ENCODE data around the gene ZNF775.
"Not testable (repeated sequence)": the region's sequence is repeated elsewhere in the genome, so short reads cannot be mapped to it uniquely, and the experiment has no call there.

The ZNF775 gene

DNA sequence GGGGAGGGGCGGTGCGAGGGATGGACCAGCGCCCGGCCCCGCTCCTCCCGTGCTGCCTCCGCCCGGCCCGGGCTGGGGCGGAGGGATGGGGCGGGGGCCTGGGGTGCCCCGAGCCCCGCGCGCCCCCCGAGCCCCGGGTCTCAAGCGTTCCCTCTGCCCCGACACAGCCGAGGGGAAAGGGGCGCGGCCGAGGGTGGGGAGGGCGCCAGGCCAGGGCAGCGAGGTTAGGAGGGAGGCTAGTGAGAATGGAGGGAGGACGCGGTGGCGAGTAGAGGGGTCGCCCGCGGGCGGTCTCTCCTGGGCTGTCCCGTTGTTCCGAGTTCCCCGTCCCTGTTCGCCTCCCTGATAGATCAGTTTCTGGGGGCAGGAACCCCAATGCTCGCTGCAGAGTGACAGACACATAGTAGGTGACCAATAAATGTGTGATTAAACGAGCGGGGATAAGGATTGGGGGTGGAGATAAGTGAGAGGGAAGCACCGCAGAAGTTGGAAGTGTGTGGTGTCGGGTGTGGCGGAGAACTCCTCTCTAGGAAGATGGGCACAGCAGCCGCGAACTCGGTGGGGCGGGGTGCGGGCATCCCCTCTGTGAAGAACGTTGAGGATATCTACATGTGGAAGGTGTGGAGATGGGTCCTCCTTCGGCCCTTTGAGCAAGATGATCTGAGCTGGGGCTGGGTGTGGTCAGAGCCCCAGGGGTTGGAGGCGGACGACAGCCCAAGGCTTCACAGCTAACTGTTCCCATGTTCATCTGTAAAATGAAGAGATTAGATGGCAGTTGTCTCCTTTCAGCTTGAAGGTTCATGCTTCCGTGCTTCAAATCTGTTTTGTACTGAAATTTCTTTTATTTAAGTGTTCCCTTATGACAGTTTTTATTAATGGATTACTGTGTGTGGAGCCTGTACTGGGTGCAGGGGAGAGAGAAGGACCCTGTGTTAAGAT lies 580 bp downstream of the ZNF775 start:
- intact Hi-C loops (cut with DNase I) = loop anchor here (10.0 kb wide), 1 partner anchor 505 kb away; the partner anchor contains the start of gene ATP6V0E2
- peak in 3 of 10 donors; percentile 22 to 90 (median 25) for DNase-seq

GRCh38 chr7:150380463-150380862 lies 1.3 kb downstream of the ZNF775 start:
- intact Hi-C loops (cut with DNase I) = loop anchor here (10.0 kb wide), 1 partner anchor 506 kb away; the partner anchor contains the start of gene ATP6V0E2
- DNase-seq = peak in 2 of 10 donors; percentile 16 to 52

DNA sequence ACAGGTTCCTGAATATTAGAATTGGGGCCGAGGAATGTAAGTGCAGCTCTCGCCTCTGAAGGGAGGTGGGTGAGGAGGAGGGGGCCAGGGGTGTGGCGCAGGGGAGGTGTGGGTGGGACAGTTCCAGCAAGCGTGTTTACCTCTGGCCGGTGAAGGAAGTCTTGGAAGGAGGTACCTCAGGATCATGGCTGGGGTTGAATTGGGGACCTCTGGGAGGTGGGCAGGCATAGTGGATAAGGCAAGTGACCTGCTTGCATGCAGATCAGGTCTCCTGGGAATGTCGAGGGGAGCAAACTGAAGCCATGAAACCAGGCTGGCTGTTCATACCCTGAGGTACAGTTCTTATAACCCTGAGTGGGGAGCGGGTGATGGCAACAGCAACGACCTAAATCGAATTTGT lies 2.0 kb downstream of the ZNF775 start:
- intact Hi-C loops (cut with DNase I) = loop anchor here (10.0 kb wide), 1 partner anchor 506 kb away; the partner anchor contains the start of gene ATP6V0E2

DNA sequence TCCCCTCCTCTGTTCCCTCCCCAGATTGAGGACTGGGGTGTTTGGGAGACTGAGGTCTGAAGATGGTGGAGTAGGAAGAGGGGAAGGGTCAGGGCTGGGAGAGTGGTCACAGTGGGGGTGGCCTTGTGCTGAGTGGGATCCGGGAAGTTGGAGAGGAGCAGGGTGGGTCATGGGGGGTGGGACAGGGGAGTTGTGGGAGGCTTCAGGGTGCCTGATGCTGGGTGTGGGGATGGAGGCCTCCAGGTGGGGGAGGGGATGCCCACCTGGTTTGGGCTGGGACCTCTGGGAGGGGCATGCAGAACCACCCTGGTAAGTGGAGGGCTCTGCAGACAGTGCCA lies 2.6 kb downstream of the ZNF775 start:
- intact Hi-C loops (cut with DNase I) = loop anchor here (10.0 kb wide), 1 partner anchor 507 kb away; the partner anchor contains the start of gene ATP6V0E2
- DNase-seq = no peak

More for the DNA sequence above, 2.0 kb downstream of the ZNF775 start:
- peak in 1 of 10 donors; percentile 13 for DNase-seq

DNA sequence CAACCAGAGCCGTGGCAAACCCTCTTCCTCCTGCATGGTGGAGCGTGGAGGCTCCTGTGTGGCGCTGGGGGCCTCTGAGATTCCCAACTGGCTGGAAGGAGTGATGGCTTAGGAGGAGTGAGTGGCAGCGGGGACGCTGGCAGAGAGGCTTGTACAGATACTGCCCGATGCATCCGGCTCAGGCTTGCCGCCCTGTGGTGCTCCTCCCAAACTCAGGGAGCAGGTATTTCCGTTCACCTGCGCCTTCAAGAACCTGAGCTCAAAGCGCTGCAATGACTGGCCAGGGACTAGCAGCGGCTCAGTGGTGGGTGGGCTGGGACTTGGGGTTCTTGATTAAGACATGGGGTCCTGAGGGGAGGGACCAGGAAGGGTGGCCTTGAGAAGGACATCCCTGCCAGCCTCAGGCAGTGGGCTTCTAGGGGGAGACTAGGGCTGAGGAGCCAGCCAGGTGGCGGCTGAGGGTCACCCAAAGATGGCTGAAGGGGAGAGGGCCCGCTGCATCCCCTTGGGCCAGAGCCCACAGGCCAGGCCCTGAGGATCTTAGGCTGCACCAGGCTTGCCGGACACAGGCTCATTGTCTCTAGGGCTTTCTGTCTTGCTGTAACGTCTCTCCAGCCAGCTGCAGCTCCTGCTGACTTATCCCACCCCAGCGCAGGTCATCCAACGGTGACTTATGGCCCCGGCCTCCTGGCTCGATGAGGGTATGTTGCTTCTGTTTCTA lies 3.2 kb downstream of the ZNF775 start:
- intact Hi-C loops (cut with DNase I) = loop anchor here (10.0 kb wide), 1 partner anchor 507 kb away; the partner anchor contains the start of gene ATP6V0E2
- peak in 4 of 10 donors; percentile 38 to 90 (median 48) for DNase-seq

GRCh38 chr7:150382844-150383225 lies 3.7 kb downstream of the ZNF775 start:
- no peak for DNase-seq
- intact Hi-C loops (cut with DNase I) = loop anchor here (10.0 kb wide), 1 partner anchor 508 kb away; the partner anchor contains the start of gene ATP6V0E2

GRCh38 chr7:150383710-150384397 lies 4.7 kb downstream of the ZNF775 start:
- intact Hi-C loops (cut with DNase I) = loop anchor here (10.0 kb wide), 1 partner anchor 509 kb away; the partner anchor contains the start of gene ATP6V0E2
- DNase-seq = peak; percentile 89 to 99 (median 94)

- DNase-seq = peak in 1 of 10 donors; percentile 64
Measured at GRCh38 chr7:150384406-150385301, 5.5 kb downstream of the ZNF775 start.

GRCh38 chr7:150385302-150385723 lies 6.2 kb downstream of the ZNF775 start:
- intact Hi-C loops (cut with DNase I) = loop anchor here (10.0 kb wide), 1 partner anchor 511 kb away; the partner anchor contains the start of gene ATP6V0E2
- DNase-seq = peak in 1 of 10 donors; percentile 64

More at GRCh38 chr7:150384406-150385301, 5.5 kb downstream of the ZNF775 start:
- intact Hi-C loops (cut with DNase I) = loop anchor here (10.0 kb wide), 1 partner anchor 510 kb away; the partner anchor contains the start of gene ATP6V0E2

GRCh38 chr7:150385884-150386283 lies 6.8 kb downstream of the ZNF775 start:
- DNase-seq = not testable (repeated sequence)
- intact Hi-C loops (cut with DNase I) = loop anchor here (10.0 kb wide), 1 partner anchor 511 kb away; the partner anchor contains the start of gene ATP6V0E2

DNA sequence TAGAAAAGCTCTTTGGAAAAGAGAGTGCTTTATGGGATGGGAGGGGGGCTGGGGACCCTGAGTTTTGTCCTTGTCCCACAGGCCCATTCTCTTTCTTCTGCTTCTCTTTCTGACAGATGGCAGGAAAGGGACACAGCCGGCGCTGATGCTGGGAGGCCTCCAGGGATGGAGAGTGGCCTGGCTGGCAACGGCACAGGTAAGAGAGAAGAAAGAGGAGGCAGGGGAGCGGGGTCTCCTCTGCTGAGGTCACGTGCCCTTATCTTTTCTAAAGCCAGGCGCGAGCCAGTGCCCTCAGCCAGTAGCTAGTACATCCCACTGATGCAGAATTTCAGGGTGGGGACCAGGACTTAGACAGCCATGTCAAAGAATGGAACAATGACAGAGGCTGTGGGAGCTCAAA lies 9.2 kb downstream of the ZNF775 start:
- intact Hi-C loops (cut with DNase I) = loop anchor here (2.0 to 10.0 kb wide), 2 partner anchors 32 to 514 kb away; partner anchors contain the start of gene ATP6V0E2
- peak in 2 of 10 donors; percentile 6 to 57 for DNase-seq

DNA sequence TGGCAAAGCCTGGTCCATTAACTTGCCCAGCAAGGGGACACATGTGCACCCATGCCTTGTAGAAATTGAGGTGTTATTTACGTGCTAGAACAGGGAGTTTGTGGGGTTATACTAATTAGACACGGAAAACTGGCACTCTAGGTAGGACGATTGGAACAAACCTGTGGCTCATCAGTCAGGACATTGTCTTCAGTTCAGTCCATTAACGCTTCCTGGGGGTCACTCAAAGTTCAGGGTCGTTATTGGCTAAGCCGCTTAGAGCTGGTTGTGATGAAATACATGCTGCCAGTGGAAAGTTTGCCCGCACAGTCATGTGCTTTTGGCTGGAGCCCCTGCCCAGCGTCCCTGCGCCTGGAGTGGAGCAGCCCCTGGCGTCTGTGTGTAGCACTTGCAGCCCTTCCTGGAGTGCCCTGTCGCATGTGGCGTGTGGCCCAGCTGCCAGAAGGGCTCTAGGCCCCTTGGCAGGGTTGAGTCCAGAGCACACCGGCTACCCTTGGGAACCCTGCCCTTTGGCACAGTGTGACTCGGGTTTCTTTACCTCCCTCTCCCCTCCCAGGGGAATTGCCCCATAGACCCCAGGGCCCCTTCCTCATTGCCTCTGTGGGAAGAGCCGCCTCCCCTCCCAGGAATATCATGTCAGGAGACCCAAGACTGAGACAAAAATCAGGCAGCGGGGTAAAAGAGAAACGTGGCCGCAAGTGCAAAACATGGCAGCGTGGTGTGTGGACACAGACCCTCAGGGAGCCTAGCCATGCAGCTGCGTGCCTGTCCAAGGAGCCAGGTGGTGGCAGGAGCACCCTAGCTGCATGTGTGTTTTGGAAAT lies 9.8 kb downstream of the ZNF775 start:
- intact Hi-C loops (cut with DNase I) = loop anchor here (2.0 to 10.0 kb wide), 2 partner anchors 32 to 514 kb away; partner anchors contain the start of gene ATP6V0E2
- DNase-seq = peak; percentile 64 to 97 (median 78)

- intact Hi-C loops (cut with DNase I) = loop anchor here (2.0 to 10.0 kb wide), 2 partner anchors 33 to 515 kb away; partner anchors contain the start of gene ATP6V0E2
- peak in 1 of 10 donors; percentile 19 for DNase-seq
Measured at GRCh38 chr7:150389532-150389816, 10.3 kb downstream of the ZNF775 start.

DNA sequence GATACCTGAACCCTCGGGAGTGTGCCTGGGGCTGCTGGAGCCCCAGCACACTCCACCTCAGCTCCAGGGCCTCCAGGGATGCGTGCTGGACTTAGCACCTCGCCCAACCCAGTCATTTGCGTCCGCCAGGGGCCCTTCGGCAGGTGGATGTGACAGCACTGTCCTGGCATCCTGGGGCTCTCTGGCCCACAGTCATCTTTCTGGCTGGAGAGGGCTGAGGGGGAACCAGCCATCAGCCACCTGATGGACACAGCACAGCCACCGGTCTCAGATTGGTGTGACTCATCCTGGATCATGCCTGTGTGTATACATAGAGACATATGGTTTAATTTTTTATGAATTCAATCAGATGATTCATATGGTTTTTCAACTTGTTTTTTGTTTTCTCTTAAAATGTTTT lies 11.1 kb downstream of the ZNF775 start:
- peak in 3 of 10 donors; percentile 7 to 62 (median 56) for DNase-seq
- intact Hi-C loops (cut with DNase I) = no loop called here

DNA sequence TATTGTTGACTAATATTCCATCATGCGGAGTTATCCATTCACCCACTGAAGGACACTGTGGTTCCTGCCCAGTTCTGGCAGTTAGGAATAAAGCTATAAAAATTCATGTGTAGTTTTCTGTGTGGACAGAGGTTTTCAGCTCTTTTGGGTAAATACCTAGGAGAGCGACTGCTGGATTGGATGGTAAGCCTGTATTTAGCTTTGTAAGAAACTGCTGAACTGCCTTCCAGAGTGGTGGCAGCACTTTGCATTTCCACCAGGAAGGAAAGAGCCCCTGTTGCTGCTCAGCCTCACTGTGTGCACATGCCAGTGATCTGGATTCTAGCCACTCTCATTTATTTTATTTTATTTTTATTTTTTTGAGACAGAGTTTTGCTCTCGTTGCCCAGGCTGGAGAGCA lies 14.2 kb downstream of the ZNF775 start:
- peak in 1 of 10 donors; percentile 24 for DNase-seq
- intact Hi-C loops (cut with DNase I) = no loop called here

- intact Hi-C loops (cut with DNase I) = no loop called here
- DNase-seq = peak in 2 of 10 donors; percentile 78 to 79
Measured at GRCh38 chr7:150396426-150396825, 17.3 kb downstream of the ZNF775 start.

DNA sequence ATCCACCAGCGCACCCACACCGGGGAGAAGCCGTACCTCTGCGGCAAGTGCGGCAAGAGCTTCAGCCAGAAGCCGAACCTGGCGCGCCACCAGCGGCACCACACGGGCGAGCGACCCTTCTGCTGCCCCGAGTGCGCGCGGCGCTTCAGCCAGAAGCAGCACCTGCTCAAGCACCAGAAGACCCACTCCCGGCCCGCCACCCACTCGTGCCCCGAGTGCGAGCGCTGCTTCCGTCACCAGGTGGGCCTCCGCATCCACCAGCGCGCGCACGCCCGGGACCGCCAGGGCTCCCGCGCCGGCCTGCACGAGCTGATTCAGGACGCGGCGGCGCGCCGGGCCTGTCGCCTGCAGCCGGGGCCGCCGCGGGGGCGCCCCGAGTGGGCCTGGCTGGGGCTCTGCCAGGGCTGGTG lies 17.7 kb downstream of the ZNF775 start:
- peak in 1 of 10 donors; percentile 84 for DNase-seq
- intact Hi-C loops (cut with DNase I) = no loop called here

Data from posterior cingulate gyrus (tissue), 11 donors.